K562 (cell line): ENCODE measurements around the gene CLDN5.

ENCODE experiments used
- EGR1 ChIP-seq: fragments of 450-650 bp; conservative IDR thresholded peaks from 2 replicates; pipeline ENCODE4 v1.6.1; 2017; ENCODE audit warnings: mild to moderate bottlenecking
- ERF ChIP-seq: fragments of 450-650 bp; formaldehyde crosslinking; IDR thresholded peaks from 2 replicates; pipeline ENCODE4 v1.4.0; 2020; ENCODE audit warnings: mild to moderate bottlenecking, mixed read lengths
- MAFK ChIP-seq: IDR thresholded peaks from 2 replicates; pipeline ENCODE4 v1.6.1; 2011; ENCODE audit warnings: low read length, improper control_type of control experiment
- MCM2 ChIP-seq: fragments of 450-650 bp; IDR thresholded peaks from 2 replicates; pipeline ENCODE4 v1.6.1; 2017; ENCODE audit warnings: low read depth, mild to moderate bottlenecking
- MTF1 ChIP-seq: fragments of 250-450 bp; sonication (Bioruptor Pico); IDR thresholded peaks from 2 replicates; pipeline ENCODE4 v1.9.0; 2021; ENCODE audit warnings: moderate library complexity, mild to moderate bottlenecking, inconsistent platforms, borderline replicate concordance
- NFXL1 ChIP-seq: fragments of 450-650 bp; formaldehyde crosslinking; IDR thresholded peaks from 2 replicates; pipeline ENCODE4 v1.4.0; 2021; ENCODE audit warnings: mild to moderate bottlenecking
- POLR2A ChIP-seq: fragments of 450-650 bp; conservative IDR thresholded peaks from 2 replicates; pipeline ENCODE4 v1.6.1; 2016
- RCOR1 ChIP-seq, 2 experiments: IDR thresholded peaks; 2 replicates each; pipeline ENCODE4 v1.6.1; 2012; ENCODE audit warnings: low read depth in 2 of 2, low read length in 2 of 2, borderline replicate concordance in 1 of 2, improper control_type of control experiment in 1 of 2
- ZFX ChIP-seq: sonication (generic); formaldehyde crosslinking; IDR thresholded peaks from 2 replicates; pipeline ENCODE4 v1.8.0; 2022; ENCODE audit warnings: mild to moderate bottlenecking, missing genetic modification reagents, moderate library complexity
- ZNF232 ChIP-seq: sonication (generic); formaldehyde crosslinking; IDR thresholded peaks from 2 replicates; pipeline ENCODE4 v1.8.0; 2022; ENCODE audit warnings: mild to moderate bottlenecking, missing genetic modification reagents
- ZNF584 ChIP-seq: fragments of 200-800 bp; sonication (Bioruptor generic); IDR thresholded peaks from 2 replicates; pipeline ENCODE4 v1.6.1; 2016; ENCODE audit warnings: low read depth, mild to moderate bottlenecking, missing genetic modification characterization, missing compliant biosample characterization
- TF ChIP-seq, protein P1 (sequence below), 3 experiments: IDR thresholded peaks in 2 of 3; conservative IDR thresholded peaks in 1 of 3; 2 replicates each; pipeline ENCODE4 v1.5.1; 2011 to 2012; ENCODE audit warnings: low read length in 3 of 3, mild to moderate bottlenecking in 3 of 3, control low read depth in 2 of 3, improper control_type of control experiment in 1 of 3, inconsistent platforms in 1 of 3, low read depth in 1 of 3, mixed read lengths in 1 of 3, moderate library complexity in 1 of 3; ENCODE audit not compliant: insufficient read depth in 2 of 3
- TF ChIP-seq, protein P2 (sequence below): sonication (generic); formaldehyde crosslinking; IDR thresholded peaks from 2 replicates; pipeline ENCODE4 v1.8.1; 2023; ENCODE audit warnings: mild to moderate bottlenecking, missing genetic modification reagents
- TF ChIP-seq, protein P3 (sequence below): fragments of 450-650 bp; conservative IDR thresholded peaks from 2 replicates; pipeline ENCODE4 v1.6.1; 2016; ENCODE audit warnings: missing genetic modification characterization, low read depth, mild to moderate bottlenecking, control low read depth, missing compliant biosample characterization

DNA sequence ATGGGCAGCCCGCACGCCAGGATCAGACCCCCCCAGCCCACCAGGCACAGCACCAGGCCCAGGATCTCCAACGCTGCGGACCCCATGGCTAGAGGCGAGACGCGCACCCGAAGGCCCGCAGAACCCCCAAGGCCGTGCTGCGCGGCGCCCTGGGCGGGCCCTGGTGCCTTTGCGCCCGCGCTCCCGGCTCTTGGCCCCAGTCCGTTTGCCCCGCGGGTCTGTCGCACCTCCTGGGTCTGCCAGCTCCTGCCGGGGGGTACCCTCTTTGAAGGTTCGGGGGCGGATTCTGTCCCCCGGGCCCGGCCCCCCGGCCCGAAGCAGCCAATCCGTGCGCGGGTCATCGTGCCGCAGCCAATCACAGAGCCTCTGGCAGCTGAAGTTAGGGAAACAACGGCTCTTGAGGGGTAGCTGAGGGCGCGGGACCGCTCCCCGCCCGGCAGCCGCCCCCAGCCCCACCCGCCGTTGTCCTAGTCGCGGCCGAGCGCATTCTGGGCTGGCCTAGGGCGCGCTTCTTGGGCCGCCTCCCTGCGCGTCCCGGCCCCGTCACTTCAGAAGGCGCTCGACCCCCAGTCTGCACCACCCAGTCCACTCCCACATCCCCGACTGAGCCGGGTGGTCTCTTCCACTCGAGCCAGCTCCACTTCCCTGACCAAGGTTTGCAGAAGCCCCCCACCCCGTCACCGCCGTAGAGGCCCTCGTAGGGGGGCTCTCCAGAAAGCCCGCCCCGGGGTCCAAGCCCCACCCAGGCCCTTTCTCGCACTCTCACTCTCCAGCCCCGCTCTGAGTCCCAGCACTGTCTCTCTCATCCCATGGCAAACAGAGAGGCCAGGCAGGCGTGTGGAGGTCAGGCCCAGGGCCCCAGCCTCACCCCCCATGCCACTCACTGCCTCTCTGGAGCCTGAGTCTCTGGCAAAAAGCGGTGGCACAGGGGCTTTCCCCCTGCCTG, at the start of gene CLDN5:
- no peak for TF ChIP-seq MAFK
- no peak for TF ChIP-seq ZNF584
- no peak for TF ChIP-seq MTF1 (CRISPR knock-in tag)
- TF ChIP-seq RCOR1 (IDR thresholded peaks at IDR 0.05; ENCODE audit: borderline replicate concordance in 1 of 2, low read depth in 2 of 2, low read length in 2 of 2): no peak
- TF ChIP-seq, protein P1, sequence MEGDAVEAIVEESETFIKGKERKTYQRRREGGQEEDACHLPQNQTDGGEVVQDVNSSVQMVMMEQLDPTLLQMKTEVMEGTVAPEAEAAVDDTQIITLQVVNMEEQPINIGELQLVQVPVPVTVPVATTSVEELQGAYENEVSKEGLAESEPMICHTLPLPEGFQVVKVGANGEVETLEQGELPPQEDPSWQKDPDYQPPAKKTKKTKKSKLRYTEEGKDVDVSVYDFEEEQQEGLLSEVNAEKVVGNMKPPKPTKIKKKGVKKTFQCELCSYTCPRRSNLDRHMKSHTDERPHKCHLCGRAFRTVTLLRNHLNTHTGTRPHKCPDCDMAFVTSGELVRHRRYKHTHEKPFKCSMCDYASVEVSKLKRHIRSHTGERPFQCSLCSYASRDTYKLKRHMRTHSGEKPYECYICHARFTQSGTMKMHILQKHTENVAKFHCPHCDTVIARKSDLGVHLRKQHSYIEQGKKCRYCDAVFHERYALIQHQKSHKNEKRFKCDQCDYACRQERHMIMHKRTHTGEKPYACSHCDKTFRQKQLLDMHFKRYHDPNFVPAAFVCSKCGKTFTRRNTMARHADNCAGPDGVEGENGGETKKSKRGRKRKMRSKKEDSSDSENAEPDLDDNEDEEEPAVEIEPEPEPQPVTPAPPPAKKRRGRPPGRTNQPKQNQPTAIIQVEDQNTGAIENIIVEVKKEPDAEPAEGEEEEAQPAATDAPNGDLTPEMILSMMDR (IDR thresholded peaks at IDR 0.05 in 2 of 3, conservative IDR thresholded peaks at IDR 0.05 in 1 of 3; ENCODE audit: insufficient read depth in 2 of 3, low read depth in 1 of 3, low read length in 3 of 3): no peak
- TF ChIP-seq ERF (CRISPR knock-in tag): no peak
- TF ChIP-seq NFXL1 (CRISPR knock-in tag): no peak
- TF ChIP-seq, protein P2, sequence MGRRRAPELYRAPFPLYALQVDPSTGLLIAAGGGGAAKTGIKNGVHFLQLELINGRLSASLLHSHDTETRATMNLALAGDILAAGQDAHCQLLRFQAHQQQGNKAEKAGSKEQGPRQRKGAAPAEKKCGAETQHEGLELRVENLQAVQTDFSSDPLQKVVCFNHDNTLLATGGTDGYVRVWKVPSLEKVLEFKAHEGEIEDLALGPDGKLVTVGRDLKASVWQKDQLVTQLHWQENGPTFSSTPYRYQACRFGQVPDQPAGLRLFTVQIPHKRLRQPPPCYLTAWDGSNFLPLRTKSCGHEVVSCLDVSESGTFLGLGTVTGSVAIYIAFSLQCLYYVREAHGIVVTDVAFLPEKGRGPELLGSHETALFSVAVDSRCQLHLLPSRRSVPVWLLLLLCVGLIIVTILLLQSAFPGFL: no peak
- no peak for TF ChIP-seq POLR2A
- TF ChIP-seq ZNF232 (CRISPR knock-in tag): no peak
- TF ChIP-seq, protein P3, sequence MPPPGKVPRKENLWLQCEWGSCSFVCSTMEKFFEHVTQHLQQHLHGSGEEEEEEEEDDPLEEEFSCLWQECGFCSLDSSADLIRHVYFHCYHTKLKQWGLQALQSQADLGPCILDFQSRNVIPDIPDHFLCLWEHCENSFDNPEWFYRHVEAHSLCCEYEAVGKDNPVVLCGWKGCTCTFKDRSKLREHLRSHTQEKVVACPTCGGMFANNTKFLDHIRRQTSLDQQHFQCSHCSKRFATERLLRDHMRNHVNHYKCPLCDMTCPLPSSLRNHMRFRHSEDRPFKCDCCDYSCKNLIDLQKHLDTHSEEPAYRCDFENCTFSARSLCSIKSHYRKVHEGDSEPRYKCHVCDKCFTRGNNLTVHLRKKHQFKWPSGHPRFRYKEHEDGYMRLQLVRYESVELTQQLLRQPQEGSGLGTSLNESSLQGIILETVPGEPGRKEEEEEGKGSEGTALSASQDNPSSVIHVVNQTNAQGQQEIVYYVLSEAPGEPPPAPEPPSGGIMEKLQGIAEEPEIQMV (tag): no peak
- no peak for TF ChIP-seq EGR1
- no peak; the same call in 1 of the 2 replicates for TF ChIP-seq ZFX (CRISPR knock-in tag)
- TF ChIP-seq MCM2: no peak
